ENCODE data around the gene TMEFF1.
"Not testable (repeated sequence)": the region's sequence is repeated elsewhere in the genome, so short reads cannot be mapped to it uniquely, and the experiment has no call there.

The TMEFF1 gene, protein sequence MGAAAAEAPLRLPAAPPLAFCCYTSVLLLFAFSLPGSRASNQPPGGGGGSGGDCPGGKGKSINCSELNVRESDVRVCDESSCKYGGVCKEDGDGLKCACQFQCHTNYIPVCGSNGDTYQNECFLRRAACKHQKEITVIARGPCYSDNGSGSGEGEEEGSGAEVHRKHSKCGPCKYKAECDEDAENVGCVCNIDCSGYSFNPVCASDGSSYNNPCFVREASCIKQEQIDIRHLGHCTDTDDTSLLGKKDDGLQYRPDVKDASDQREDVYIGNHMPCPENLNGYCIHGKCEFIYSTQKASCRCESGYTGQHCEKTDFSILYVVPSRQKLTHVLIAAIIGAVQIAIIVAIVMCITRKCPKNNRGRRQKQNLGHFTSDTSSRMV

GRCh38 chr9:100472788-100473275 lies at the start of gene TMEFF1:
TSS of gene TMEFF1 (plus strand) at chr9:100473149. CDS start at chr9:100473545, 396 bp downstream.
- DNase-seq (ENCODE audit: low spot score): peak; percentile 18

- DNase-seq (ENCODE audit: low spot score): no peak
Measured at GRCh38 chr9:100425758-100426157, 47.2 kb upstream of the TMEFF1 start.

DNA sequence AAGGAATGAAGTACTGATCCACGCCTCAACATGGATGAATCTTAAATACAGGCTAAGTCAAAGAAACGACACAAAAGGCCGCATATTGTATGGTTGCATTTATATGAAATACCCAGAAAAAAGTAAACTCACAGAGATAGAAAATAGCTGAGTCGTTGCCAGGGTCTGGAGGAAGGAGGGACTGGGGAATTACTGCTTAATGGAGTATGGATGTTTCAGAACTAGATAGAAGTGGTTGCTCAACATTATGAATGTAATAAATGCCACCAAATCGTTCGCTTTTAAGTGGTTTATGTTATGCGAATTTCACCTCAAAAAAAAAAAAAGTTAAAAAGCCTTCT lies 46.8 kb upstream of the TMEFF1 start:
- no peak for DNase-seq (ENCODE audit: low spot score)

GRCh38 chr9:100426530-100427365 lies 46.2 kb upstream of the TMEFF1 start, which contains the start of gene MSANTD3:
TSS of gene MSANTD3 (plus strand) at chr9:100427143. CDS start at chr9:100441939, 14,796 bp downstream.
- peak; percentile 81 for DNase-seq (ENCODE audit: low spot score)

DNA sequence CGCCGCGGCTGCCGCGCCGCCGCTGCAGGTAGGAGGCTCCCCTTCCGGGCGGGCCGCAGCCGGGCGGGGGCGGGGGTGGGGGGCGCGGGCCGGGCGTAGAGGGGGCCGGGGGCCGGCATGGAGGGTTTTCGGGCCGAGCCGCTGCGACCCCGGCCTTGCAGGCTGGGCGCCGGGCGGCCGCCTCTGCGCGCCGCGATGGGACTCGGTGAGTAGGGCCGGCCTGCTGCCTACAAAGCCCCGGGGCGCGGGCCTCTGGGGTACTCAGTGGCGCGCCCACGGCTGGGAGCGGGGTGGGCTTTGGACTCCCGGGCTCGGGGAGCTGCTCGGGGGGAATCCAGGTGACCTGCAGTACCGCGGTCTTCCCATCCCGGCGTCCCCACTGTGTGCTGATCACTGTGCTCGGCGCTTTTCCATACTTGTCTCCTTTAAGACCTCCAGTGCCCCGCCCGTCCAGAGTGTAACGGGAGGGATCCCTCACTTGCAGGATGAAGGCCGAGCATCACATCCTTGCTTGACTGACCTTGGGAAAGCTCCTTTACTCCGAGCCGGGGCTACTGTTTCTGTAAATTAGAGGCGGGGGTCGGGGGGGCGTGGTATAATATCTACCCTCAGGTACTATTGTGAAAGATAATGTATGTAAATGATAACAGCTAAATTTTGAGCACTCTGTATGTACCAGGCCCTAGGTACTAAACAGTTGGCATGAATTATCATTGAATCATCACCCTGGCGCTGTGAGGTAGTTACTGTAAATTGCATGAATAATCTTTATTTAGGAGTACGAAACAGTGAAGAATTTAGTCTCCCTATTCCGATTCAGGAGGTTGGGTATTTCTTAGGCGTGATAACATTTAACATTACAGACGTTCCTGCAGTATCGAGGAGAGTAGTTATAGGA lies 45.3 kb upstream of the TMEFF1 start:
- DNase-seq (ENCODE audit: low spot score): peak; percentile 62

GRCh38 chr9:100428871-100429654 lies 43.9 kb upstream of the TMEFF1 start:
- peak; percentile 100 for DNase-seq (ENCODE audit: low spot score)

DNA sequence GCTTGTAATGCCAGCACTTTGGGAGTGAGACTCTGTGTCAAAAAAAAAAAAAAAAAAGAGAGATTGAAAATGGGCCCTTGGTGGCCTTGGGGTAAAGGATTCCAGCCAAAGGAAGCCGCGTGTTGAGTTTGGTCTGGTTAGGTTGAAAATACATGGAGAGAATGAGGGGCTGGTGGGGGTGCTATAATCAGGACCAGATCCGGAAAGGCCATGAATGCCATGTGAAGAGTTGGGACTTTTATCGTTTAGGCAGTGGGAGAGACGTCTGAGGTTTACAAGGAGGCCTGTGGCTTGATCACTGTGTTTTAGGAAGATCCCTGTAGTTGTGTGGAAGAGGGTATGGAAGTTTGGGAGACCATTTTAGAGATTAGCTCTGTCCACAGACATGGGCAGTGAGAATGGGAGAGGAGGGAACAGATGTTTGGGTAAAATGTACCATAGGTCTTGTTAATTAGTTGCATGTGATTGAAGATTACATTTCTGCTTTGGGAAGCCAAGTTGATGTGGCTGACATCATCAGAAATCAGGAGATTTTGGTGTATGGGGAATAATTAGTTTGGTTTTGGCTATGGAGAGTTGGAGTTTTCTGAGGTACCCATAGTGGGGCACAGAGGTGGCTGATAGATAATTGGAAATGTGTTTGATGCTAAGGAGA lies 42.5 kb upstream of the TMEFF1 start:
- no peak for DNase-seq (ENCODE audit: low spot score)

DNA sequence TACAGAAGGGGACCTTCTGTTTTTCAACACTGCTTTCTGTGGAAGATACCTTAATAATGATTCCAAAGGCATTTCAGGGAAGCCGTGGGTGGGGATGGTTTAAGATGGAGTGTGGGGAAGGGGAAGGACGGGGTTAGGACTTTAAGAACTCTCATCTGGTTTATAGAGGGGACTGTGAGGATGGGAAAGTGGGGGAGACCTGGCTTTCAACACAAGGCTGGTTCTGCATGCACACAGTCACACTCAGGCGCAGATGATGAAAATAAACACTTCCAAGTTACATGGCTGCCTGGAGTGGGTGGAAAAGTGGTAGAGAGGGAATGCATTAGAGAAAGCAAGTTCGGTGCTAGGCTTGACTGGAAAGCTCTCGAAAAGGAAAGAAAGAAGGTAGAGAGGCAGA lies 41.1 kb upstream of the TMEFF1 start:
- DNase-seq (ENCODE audit: low spot score): no peak

- DNase-seq (ENCODE audit: low spot score): no peak
Measured at GRCh38 chr9:100432736-100433135, 40.2 kb upstream of the TMEFF1 start.

DNA sequence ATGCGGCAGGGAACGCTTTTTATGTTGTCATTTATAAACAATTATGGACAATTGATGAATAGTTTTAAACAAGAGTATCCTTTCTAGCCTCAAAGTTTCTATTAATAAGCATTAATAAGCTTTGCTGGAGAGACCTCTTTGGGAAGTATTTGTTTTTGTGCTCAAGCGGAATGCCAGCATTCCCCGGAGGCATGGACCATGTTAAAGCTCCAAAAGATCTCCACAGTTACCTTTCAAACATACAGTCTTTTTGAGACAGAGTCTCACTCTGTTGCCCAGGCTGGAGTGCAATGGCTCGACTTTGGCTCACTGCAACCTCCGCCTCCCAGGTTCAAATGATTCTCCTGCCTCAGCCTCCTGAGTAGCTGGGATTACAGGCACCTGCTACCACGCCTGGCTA lies 36.4 kb upstream of the TMEFF1 start:
- no peak for DNase-seq (ENCODE audit: low spot score)

- DNase-seq (ENCODE audit: low spot score): peak; percentile 71
Measured at GRCh38 chr9:100437860-100438805, 34.8 kb upstream of the TMEFF1 start.

DNA sequence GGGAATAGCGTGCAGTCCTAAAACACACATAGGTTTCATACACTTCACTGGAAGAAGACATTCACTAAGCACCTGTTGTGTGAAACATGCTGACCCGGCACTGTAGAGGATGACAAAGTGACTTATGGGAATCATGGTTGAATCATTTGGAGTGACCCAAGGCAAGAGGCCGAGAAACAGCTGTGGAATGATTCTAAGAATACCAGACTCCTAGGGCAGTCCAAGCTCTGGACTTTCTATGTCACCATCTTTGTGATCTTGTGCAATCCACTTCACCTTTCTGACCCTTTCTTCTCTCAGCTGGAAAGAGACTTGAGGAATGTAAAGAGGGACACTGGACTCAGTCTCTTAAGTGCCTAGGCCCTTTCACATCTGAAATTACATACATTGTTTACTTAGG lies 32.9 kb upstream of the TMEFF1 start:
- DNase-seq (ENCODE audit: low spot score): no peak

GRCh38 chr9:100440487-100440886 lies 32.5 kb upstream of the TMEFF1 start:
- not testable (repeated sequence) for DNase-seq (ENCODE audit: low spot score)

GRCh38 chr9:100441911-100442361 lies 31.0 kb upstream of the TMEFF1 start:
- DNase-seq (ENCODE audit: low spot score): no peak

GRCh38 chr9:100443781-100444768 lies 28.9 kb upstream of the TMEFF1 start:
- DNase-seq (ENCODE audit: low spot score): no peak

- DNase-seq (ENCODE audit: low spot score): no peak
Measured at GRCh38 chr9:100445161-100445902, 27.6 kb upstream of the TMEFF1 start.

GRCh38 chr9:100445903-100446549 lies 26.9 kb upstream of the TMEFF1 start:
- DNase-seq (ENCODE audit: low spot score): no peak

Data from kidney capillary endothelial cell (primary cell).